Ishikawa (cell line): Measurements from ENCODE around the gene RASSF9.
A peak's percentile ranks its signal among the peaks of the same experiment; 100 is the strongest.

Experiments
- CEBPB ChIP-seq: IDR thresholded peaks from 2 replicates; pipeline ENCODE4 v1.6.1; 2012
- CREB1 ChIP-seq: IDR thresholded peaks from 2 replicates; pipeline ENCODE4 v1.6.1; 2012; ENCODE audit warnings: low read depth
- EGR1 ChIP-seq: IDR thresholded peaks from 2 replicates; pipeline ENCODE4 v1.6.1; 2012
- EP300 ChIP-seq: IDR thresholded peaks from 2 replicates; pipeline ENCODE4 v1.6.1; 2012; ENCODE audit warnings: borderline replicate concordance
- FOXM1 ChIP-seq: IDR thresholded peaks from 2 replicates; pipeline ENCODE4 v1.6.1; 2012; ENCODE audit warnings: low read depth, borderline replicate concordance
- NFIC ChIP-seq: IDR thresholded peaks from 2 replicates; pipeline ENCODE4 v1.6.1; 2012
- RAD21 ChIP-seq: IDR thresholded peaks from 2 replicates; pipeline ENCODE4 v1.6.1; 2012; ENCODE audit warnings: low read depth
- TAF1 ChIP-seq: IDR thresholded peaks from 2 replicates; pipeline ENCODE4 v1.6.1; 2012; ENCODE audit warnings: low read depth, mild to moderate bottlenecking
- TCF12 ChIP-seq: IDR thresholded peaks from 2 replicates; pipeline ENCODE4 v1.6.1; 2012; ENCODE audit warnings: low read depth
- TEAD4 ChIP-seq: IDR thresholded peaks from 2 replicates; pipeline ENCODE4 v1.6.1; 2012
- YY1 ChIP-seq: IDR thresholded peaks from 2 replicates; pipeline ENCODE4 v1.6.1; 2012; ENCODE audit warnings: low read depth
- ZBTB7A ChIP-seq: IDR thresholded peaks from 2 replicates; pipeline ENCODE4 v1.6.1; 2012; ENCODE audit warnings: low read depth
- TF ChIP-seq, protein P1 (sequence below): IDR thresholded peaks from 2 replicates; pipeline ENCODE4 v1.6.1; 2012
- TF ChIP-seq, protein P2 (sequence below): IDR thresholded peaks from 2 replicates; pipeline ENCODE4 v1.6.1; 2012; ENCODE audit warnings: low read depth, mild to moderate bottlenecking
- TF ChIP-seq, protein P3 (sequence below): IDR thresholded peaks from 2 replicates; pipeline ENCODE4 v1.6.1; 2012

RASSF9 gene

DNA sequence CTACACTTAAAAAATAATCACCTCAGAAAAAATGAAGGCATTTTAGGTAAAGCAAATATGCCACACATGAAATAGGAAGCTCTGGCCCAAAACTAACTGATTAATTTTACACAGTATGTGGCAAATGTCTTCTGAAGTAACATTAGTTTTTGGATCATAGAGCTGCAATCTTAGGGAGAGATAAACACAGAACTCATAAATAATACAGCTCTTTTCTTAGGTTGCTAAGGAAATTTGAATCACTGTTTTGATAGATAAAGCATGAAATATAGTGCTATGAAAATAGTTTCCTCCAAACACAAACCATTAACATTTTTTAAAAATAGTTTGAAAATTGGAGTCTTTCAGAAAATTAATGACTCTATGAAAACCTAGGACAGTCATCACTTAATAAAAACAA, 15.0 kb downstream of the RASSF9 start:
- no peak for TF ChIP-seq FOXM1

DNA sequence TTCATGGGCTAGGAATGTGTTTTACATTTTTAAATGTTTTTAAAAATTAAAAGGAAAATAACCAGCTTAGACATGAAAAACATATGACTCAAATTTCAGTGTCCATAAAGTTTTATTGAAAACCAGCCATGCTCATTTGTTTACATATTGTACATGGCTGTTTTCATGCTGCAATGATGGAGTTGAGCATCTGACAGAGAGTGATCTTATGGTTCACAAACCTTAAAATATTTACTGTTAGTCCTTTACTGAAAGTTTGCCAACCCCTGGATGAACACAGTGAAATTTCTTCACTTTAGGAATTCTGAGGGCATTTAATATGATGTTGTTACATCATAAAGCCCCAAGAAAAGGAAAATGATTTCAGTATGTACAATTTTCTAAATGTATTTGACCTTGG, 16.1 kb downstream of the RASSF9 start:
- TF ChIP-seq, protein P1, sequence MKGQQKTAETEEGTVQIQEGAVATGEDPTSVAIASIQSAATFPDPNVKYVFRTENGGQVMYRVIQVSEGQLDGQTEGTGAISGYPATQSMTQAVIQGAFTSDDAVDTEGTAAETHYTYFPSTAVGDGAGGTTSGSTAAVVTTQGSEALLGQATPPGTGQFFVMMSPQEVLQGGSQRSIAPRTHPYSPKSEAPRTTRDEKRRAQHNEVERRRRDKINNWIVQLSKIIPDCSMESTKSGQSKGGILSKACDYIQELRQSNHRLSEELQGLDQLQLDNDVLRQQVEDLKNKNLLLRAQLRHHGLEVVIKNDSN = no peak
- TF ChIP-seq TCF12 (no peak), CREB1 (no peak), RAD21 (no peak), TEAD4 (no peak), TAF1 (no peak), EGR1 (no peak), EP300 (no peak), ZBTB7A (no peak), NFIC (no peak), FOXM1 (no peak), YY1 (no peak), CEBPB (no peak)
- TF ChIP-seq, protein P2, sequence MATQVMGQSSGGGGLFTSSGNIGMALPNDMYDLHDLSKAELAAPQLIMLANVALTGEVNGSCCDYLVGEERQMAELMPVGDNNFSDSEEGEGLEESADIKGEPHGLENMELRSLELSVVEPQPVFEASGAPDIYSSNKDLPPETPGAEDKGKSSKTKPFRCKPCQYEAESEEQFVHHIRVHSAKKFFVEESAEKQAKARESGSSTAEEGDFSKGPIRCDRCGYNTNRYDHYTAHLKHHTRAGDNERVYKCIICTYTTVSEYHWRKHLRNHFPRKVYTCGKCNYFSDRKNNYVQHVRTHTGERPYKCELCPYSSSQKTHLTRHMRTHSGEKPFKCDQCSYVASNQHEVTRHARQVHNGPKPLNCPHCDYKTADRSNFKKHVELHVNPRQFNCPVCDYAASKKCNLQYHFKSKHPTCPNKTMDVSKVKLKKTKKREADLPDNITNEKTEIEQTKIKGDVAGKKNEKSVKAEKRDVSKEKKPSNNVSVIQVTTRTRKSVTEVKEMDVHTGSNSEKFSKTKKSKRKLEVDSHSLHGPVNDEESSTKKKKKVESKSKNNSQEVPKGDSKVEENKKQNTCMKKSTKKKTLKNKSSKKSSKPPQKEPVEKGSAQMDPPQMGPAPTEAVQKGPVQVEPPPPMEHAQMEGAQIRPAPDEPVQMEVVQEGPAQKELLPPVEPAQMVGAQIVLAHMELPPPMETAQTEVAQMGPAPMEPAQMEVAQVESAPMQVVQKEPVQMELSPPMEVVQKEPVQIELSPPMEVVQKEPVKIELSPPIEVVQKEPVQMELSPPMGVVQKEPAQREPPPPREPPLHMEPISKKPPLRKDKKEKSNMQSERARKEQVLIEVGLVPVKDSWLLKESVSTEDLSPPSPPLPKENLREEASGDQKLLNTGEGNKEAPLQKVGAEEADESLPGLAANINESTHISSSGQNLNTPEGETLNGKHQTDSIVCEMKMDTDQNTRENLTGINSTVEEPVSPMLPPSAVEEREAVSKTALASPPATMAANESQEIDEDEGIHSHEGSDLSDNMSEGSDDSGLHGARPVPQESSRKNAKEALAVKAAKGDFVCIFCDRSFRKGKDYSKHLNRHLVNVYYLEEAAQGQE = no peak
- TF ChIP-seq, protein P3, sequence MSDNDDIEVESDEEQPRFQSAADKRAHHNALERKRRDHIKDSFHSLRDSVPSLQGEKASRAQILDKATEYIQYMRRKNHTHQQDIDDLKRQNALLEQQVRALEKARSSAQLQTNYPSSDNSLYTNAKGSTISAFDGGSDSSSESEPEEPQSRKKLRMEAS = no peak

DNA sequence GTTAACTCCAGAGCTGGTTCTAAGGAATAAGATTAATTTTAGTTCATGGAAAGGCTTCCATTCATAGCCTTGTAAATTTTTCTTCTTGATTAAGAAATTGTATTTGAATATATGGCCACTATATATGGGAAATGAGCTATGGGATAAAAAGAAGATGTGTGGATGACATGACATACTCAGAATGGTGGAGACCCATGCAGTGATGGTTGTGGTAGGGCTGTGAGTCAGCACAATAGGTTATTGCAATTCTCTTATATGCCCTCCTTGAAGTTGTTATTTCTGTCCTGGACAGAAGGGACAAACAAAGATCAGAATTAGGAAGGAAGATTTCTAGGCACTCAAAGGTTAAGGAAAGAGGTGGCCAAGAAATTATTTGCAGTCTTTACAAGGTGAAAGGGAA, 21.5 kb downstream of the RASSF9 start:
- TF ChIP-seq, protein P2 = no peak
- TF ChIP-seq, protein P1 = no peak
- no peak for TF ChIP-seq RAD21
- no peak for TF ChIP-seq ZBTB7A
- TF ChIP-seq TEAD4 = no peak
- TF ChIP-seq, protein P3 = no peak
- TF ChIP-seq CEBPB = no peak

DNA sequence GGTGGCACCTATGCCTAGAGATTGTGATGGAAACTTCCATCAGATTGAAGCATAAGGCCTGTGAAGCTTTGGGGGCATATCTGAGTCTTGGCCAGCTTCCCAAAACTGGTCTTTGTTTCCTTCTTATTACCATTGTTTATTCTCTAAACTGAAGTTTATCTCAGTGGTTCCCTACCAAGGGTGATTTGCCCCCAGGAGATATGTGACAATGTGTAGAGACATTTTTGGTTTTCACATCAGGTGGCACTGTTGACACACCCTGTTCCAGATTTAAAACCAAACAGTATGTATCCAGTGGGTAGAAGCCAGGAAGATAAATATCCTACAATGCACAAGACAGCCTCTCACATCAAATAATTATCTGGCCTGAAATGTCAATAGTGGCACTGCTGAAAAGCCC, 22.1 kb downstream of the RASSF9 start:
- peak; percentile 21; the same call in 1 of the 2 replicates for TF ChIP-seq RAD21
- no peak for TF ChIP-seq FOXM1
- no peak for TF ChIP-seq TAF1
- TF ChIP-seq YY1 = no peak

DNA sequence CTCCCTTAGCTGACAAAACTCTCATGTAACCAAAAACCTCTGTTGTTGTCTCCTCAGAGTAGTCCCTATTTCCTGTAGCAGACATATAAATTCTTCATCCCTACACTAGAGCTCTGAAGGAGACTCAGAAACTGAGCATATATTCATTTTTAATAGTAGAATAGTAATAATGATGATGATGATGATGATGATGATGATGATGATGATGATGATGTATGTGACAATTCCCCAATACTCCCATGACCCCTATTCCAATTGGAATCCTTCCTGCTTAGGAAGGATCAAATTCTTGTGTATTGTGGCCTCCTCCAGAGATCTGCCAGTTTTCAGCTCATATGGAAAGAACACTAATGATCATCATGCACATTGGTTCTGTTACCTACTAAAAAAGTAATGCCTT, 26.7 kb downstream of the RASSF9 start:
- TF ChIP-seq CEBPB (no peak), TCF12 (no peak)

DNA sequence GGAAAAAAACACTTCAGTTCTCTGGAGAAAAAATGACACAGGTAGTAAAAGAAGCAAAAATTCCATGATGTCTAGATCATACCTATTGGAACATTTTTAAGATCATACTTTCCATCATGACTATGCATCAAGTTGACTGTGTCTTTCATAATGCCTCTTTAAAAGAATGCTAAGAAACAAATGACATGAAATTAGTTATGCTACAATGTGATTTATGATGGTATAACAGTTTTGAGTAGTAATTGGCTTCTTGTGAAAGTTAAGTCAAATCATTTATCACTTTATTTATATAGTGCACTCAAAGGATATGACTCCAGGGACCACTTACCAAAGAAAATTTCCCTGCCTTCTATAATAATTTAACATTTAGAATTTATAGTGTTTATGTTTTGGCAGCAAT, 28.5 kb downstream of the RASSF9 start:
- no peak for TF ChIP-seq EP300
- TF ChIP-seq EGR1 = no peak
- TF ChIP-seq, protein P1 = no peak
- TF ChIP-seq CREB1 = no peak
- TF ChIP-seq YY1 = no peak
- no peak for TF ChIP-seq TCF12
- TF ChIP-seq CEBPB = no peak
- TF ChIP-seq NFIC = no peak
- no peak for TF ChIP-seq TAF1
- no peak for TF ChIP-seq RAD21
- TF ChIP-seq TEAD4 = no peak
- TF ChIP-seq, protein P3 = no peak
